ENCODE data around the gene CD300H.
"Not testable (repeated sequence)": the region's sequence is repeated elsewhere in the genome, so short reads cannot be mapped to it uniquely, and the experiment has no call there.

The CD300H gene

GRCh38 chr17:74524653-74525464 lies 42.5 kb downstream of the CD300H start:
- DNase-seq (ENCODE audit: low read depth) = no peak
- TF ChIP-seq CTCF (conservative IDR thresholded peaks at IDR 0.05; ENCODE audit: control insufficient read depth, insufficient read depth, low read depth, low read length) = no peak
- H3K4me3 ChIP-seq (ENCODE audit: control insufficient read depth, low read depth, low read length) = no peak overlapping the region

- no peak overlapping the region for H3K4me3 ChIP-seq (ENCODE audit: control insufficient read depth, low read depth, low read length)
- no peak for DNase-seq (ENCODE audit: low read depth)
- no peak for TF ChIP-seq CTCF (conservative IDR thresholded peaks at IDR 0.05; ENCODE audit: control insufficient read depth, insufficient read depth, low read depth, low read length)
Measured at GRCh38 chr17:74523308-74523707, 44.0 kb downstream of the CD300H start.

GRCh38 chr17:74522381-74523105 lies 44.8 kb downstream of the CD300H start:
- no peak for TF ChIP-seq CTCF (conservative IDR thresholded peaks at IDR 0.05; ENCODE audit: control insufficient read depth, insufficient read depth, low read depth, low read length)
- no peak for DNase-seq (ENCODE audit: low read depth)
- no peak overlapping the region for H3K4me3 ChIP-seq (ENCODE audit: control insufficient read depth, low read depth, low read length)

DNA sequence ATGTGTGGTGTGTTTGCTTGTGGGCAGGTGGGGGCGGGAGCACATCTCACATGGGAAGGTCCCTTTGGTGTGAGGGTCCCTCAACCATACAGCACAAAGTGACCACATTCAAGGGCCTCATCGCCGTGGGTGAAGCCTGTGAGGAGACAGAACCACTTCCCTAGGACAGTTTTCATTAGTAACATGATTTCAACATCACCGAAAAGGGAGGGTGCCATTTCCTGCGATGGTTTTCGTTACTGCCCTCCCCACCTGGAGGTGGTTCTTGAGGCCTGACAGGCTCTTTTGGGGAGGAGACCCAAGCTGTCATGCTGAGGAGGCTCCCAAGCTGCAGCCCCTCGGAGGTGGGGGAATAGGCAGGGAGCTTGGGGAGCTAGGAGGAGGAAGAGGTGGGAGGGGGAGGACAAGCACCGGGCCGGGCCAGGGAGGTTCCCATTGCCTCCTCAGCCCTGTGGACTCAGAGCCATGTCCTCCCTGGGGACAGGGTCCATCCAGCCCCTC lies 45.6 kb downstream of the CD300H start:
- H3K4me3 ChIP-seq (ENCODE audit: control insufficient read depth, low read depth, low read length) = no peak overlapping the region
- DNase-seq (ENCODE audit: low read depth) = no peak
- no peak for TF ChIP-seq CTCF (conservative IDR thresholded peaks at IDR 0.05; ENCODE audit: control insufficient read depth, insufficient read depth, low read depth, low read length)

DNA sequence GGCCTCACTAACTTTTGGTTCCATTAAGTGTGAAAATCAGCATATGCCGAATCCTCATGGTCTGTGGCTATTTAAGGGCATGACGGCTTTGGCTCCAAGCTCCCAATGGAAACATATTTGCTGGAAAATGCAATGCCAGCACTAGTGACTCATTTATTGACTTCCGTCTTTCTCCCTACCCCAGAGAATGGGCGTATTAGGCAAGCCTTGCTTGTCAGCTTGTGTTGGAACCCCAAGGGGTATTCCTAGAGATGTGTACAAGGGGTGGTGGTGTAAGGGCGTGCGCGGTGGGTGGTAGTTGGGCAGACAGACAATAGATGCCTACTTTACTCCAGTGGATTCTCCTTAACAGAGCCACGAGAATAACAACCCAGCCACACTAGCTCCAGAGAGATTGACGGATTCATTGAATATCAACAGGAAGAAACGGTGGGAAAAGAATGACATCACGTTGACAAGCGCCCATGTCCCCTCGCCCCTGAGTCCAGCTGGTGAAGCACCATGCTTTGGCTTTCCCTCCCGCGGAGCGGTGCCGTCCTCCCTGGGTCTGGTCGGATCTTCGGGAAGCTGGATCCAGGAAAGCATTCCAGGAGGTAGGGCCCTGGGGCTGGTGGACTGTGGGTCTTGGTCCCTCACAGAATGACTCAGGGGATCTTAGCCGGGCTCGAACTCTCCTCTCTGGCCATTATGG lies 46.4 kb downstream of the CD300H start:
- no peak overlapping the region for H3K4me3 ChIP-seq (ENCODE audit: control insufficient read depth, low read depth, low read length)
- no peak for TF ChIP-seq CTCF (conservative IDR thresholded peaks at IDR 0.05; ENCODE audit: control insufficient read depth, insufficient read depth, low read depth, low read length)
- peak; percentile 57 for DNase-seq (ENCODE audit: low read depth)

DNA sequence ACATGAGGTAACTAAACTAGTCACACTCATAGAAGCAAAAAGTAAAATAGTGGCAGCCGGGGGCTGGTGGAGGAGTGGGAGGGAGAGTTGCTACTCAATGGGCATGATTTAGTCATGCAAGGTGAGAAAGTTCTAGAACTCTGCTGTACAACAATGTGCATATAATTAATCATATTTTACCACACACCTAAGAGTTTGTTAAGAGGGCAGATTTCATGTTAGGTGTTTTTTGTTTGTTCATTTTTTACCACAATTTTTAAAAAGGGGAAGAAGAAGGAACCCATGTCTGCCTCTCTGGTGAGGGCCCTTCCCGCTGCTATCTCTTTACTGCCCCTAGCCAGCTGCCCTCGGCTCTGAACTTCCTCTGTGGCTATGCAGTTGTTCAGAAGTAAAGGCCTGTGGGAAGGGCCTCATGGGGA lies 47.3 kb downstream of the CD300H start:
- TF ChIP-seq CTCF (conservative IDR thresholded peaks at IDR 0.05; ENCODE audit: control insufficient read depth, insufficient read depth, low read depth, low read length) = no peak
- DNase-seq (ENCODE audit: low read depth) = no peak
- H3K4me3 ChIP-seq (ENCODE audit: control insufficient read depth, low read depth, low read length) = no peak overlapping the region

DNA sequence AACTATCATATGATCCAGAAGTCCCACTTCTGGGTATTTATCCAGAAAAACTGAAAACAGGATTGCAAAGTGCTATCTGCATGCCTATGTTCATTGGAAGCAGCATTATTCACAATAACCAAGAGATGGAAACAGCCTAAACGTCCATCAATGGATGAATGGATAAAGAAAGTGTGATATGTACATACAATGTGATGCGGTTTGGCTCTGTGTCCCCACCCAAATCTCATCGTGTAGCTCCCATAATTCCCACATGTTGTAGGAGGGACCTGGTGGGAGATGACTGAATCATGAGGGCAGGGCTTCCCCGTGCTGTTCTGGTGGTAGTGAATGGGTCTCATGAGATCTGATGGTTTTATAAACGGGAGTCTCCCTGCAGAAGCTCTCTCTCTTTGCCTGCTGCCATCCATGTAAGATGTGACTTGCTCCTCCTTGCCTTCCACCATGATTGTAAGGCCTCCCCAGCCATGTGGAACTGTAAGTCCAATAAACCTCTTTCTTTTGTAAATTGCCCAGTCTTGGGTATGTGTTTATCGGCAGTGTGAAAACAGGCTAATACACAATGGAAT lies 48.8 kb downstream of the CD300H start:
- not testable (repeated sequence) for DNase-seq (ENCODE audit: low read depth); H3K4me3 ChIP-seq (ENCODE audit: control insufficient read depth, low read depth, low read length)

Data from fibroblast of mammary gland (primary cell).